Small intestine (tissue), 7 donors: ENCODE results near the gene GSTT2B. TPM values are rescaled to one million over a fixed set of nuclear protein-coding genes. Genes with fewer than 3 reads are reported as not detected.
"Not testable (repeated sequence)": the region's sequence is repeated elsewhere in the genome, so short reads cannot be mapped to it uniquely, and the experiment has no call there.

Experiments
- DNase-seq, 2 donors: peaks; one replicate each; pipeline versions ENCODE4 v3.0.0 to v3.0.0-alpha.2; 2013
- FAIRE-seq: peaks from 2 replicates; lab custom pipeline; 2012; peaks lifted over from hg19 to GRCh38; lab: Jason Lieb, UNC
- H3K27ac ChIP-seq, 3 donors: one replicate each; pipeline ENCODE4 v1.5.1; 2013; ENCODE audit warnings: low read length in 2 of 3, mild to moderate bottlenecking in 2 of 3, control low read depth in 1 of 3, inconsistent platforms in 1 of 3, low read depth in 1 of 3, moderate library complexity in 1 of 3
- H3K27me3 ChIP-seq, 3 donors: one replicate each; pipeline ENCODE4 v1.6.1; 2013; ENCODE audit warnings: low read length in 3 of 3, inconsistent platforms in 1 of 3; ENCODE audit not compliant: control insufficient read depth in 3 of 3, insufficient read depth in 3 of 3
- H3K36me3 ChIP-seq, 3 donors: one replicate each; pipeline ENCODE4 v1.6.1; 2013; ENCODE audit warnings: low read length in 3 of 3, inconsistent platforms in 1 of 3, low read depth in 1 of 3, mild to moderate bottlenecking in 1 of 3, moderate library complexity in 1 of 3; ENCODE audit not compliant: control insufficient read depth in 3 of 3, insufficient read depth in 2 of 3
- H3K4me1 ChIP-seq, 3 donors: one replicate each; pipeline ENCODE4 v1.6.1; 2013; ENCODE audit warnings: low read length in 2 of 3, inconsistent platforms in 1 of 3, low read depth in 1 of 3, mild to moderate bottlenecking in 1 of 3, moderate library complexity in 1 of 3; ENCODE audit not compliant: control insufficient read depth in 3 of 3, insufficient read depth in 2 of 3
- H3K4me3 ChIP-seq, 3 donors: one replicate each; pipeline ENCODE4 v1.5.1; 2013; ENCODE audit warnings: low read length in 3 of 3, control low read depth in 1 of 3, inconsistent platforms in 1 of 3, low read depth in 1 of 3, mild to moderate bottlenecking in 1 of 3, moderate library complexity in 1 of 3
- H3K9me3 ChIP-seq, 2 donors: one replicate each; pipeline ENCODE4 v1.6.1; 2013; ENCODE audit warnings: low read depth in 1 of 2, low read length in 1 of 2; ENCODE audit not compliant: control insufficient read depth in 2 of 2, insufficient read depth in 1 of 2
- WGBS, 3 donors: extraction: QIAGEN DNeasy Blood & Tissue Kit; methylation state at CpG; one replicate each; pipeline ENCODE4 v1.1.7; 2013; 5-methylcytosine and 5-hydroxymethylcytosine counted together
- polyA plus RNA-seq, 4 donors: library from polyadenylated mRNA; stranded (reverse) in 3 of 4; unstranded in 1 of 4; fragments of 200-250 nt in 3 of 4; fragments of 120-200 nt in 1 of 4; gene quantifications; one replicate each; pipeline versions ENCODE4 v1.2.1 to v1.2.3, GENCODE V29; 2013
- donor health status: healthy with polysubstance abuse.
- donor health status: control.
- donor health status: control.
- donor health status: Bipolar disorder and iron deficiency.
- donor health status: healthy.

The GSTT2B gene
- polyA plus RNA-seq, 4 donors = 1.1 to 6.7 (median 2.1) TPM; not detected in 1

GRCh38 chr22:23993581-23994177 is 32.7 kb upstream of the GSTT2B start:
- FAIRE-seq, H3K27me3 ChIP-seq, H3K36me3 ChIP-seq, H3K4me1 ChIP-seq, H3K4me3 ChIP-seq, DNase-seq, H3K27ac ChIP-seq, H3K9me3 ChIP-seq: not testable (repeated sequence)
- 55 to 85% (median 58%) methylated on average over 4 of the region's 4 CpGs for WGBS, 3 donors

GRCh38 chr22:23993080-23993479 is 32.1 kb upstream of the GSTT2B start:
- not testable (repeated sequence) for H3K9me3 ChIP-seq, H3K4me3 ChIP-seq, H3K36me3 ChIP-seq, DNase-seq, FAIRE-seq, H3K27me3 ChIP-seq, H3K4me1 ChIP-seq, H3K27ac ChIP-seq
- 71 to 78% (median 78%) methylated on average over 2 of the region's 2 CpGs for WGBS, 3 donors

- WGBS, 3 donors = 82 to 86% (median 85%) methylated on average over 2 of the region's 3 CpGs
- not testable (repeated sequence) for H3K4me3 ChIP-seq, DNase-seq, H3K27me3 ChIP-seq, H3K4me1 ChIP-seq, FAIRE-seq, H3K9me3 ChIP-seq, H3K36me3 ChIP-seq, H3K27ac ChIP-seq
These were observed 28.7 kb upstream of the GSTT2B start for GRCh38 chr22:23989583-23990244.

- not testable (repeated sequence) for H3K4me1 ChIP-seq, DNase-seq, H3K27me3 ChIP-seq, H3K4me3 ChIP-seq, FAIRE-seq, H3K27ac ChIP-seq, H3K36me3 ChIP-seq, H3K9me3 ChIP-seq
- 66 to 88% methylated on average over 4 of the region's 4 CpGs; no CpG with 5 or more reads in 1 of the 3 donors for WGBS, 3 donors
These were observed 25.7 kb upstream of the GSTT2B start for GRCh38 chr22:23986538-23987178.

- H3K4me3 ChIP-seq, H3K4me1 ChIP-seq, DNase-seq, H3K27me3 ChIP-seq, H3K9me3 ChIP-seq, FAIRE-seq, H3K36me3 ChIP-seq, H3K27ac ChIP-seq: not testable (repeated sequence)
- 63 to 85% (median 83%) methylated on average over 2 to 8 of the region's 8 CpGs for WGBS, 3 donors
These were observed 25.1 kb upstream of the GSTT2B start for GRCh38 chr22:23986089-23986488.

- Histone ChIP-seq H3K36me3 (no peaks in the 10 kb centered on the region), H3K9me3 (no peaks in the 10 kb centered on the region), H3K4me3 (no peak overlapping the region), H3K27ac (no peak overlapping the region), H3K4me1 (no peaks in the 10 kb centered on the region), H3K27me3 (no peaks in the 10 kb centered on the region)
- WGBS, 3 donors = 43 to 55% methylated on average over 6 of the region's 6 CpGs; no CpG with 5 or more reads in 1 of the 3 donors
- DNase-seq (peak in 1 of 2 donors; percentile 54), FAIRE-seq (no peak)
These were observed 23.4 kb upstream of the GSTT2B start for GRCh38 chr22:23984430-23984829.

- not testable (repeated sequence) for H3K4me3 ChIP-seq, H3K27ac ChIP-seq, H3K36me3 ChIP-seq, FAIRE-seq, H3K9me3 ChIP-seq, H3K27me3 ChIP-seq, DNase-seq, H3K4me1 ChIP-seq
- WGBS, 3 donors = 19 to 39% methylated on average over 4 to 6 of the region's 7 CpGs; no CpG with 5 or more reads in 1 of the 3 donors
These were observed 19.6 kb upstream of the GSTT2B start for GRCh38 chr22:23980567-23980966.

- not testable (repeated sequence) for H3K4me1 ChIP-seq, DNase-seq, H3K27ac ChIP-seq, H3K4me3 ChIP-seq, H3K27me3 ChIP-seq, FAIRE-seq, H3K36me3 ChIP-seq, H3K9me3 ChIP-seq
- no CpG with 5 or more reads among the region's 41 CpGs for WGBS, 3 donors
These were observed 18.7 kb upstream of the GSTT2B start, which contains the start of gene GSTT2 for GRCh38 chr22:23979557-23980240. Gene GSTT2, plus strand, starts transcription at chr22:23980134.
